ENCODE data around the gene TBC1D14. TPM values are rescaled to one million over a fixed set of nuclear protein-coding genes. Genes with fewer than 3 reads are reported as not detected.
A peak's percentile ranks its signal among the peaks of the same experiment; 100 is the strongest.

Gene TBC1D14
- polyA plus RNA-seq, 1 donor from 2014 or later = 28.2 TPM

- Mint-ChIP-seq H3K27ac (no peak overlapping the region), H3K4me1 (no peaks in the 10 kb centered on the region), H3K9me3 (no peaks in the 10 kb centered on the region), H3K27me3 (no peaks in the 10 kb centered on the region), H3K4me3 (no peak overlapping the region), H3K36me3 (no peaks in the 10 kb centered on the region)
These were observed 124.8 kb downstream of the TBC1D14 start for GRCh38 chr4:7034262-7035081.

DNA sequence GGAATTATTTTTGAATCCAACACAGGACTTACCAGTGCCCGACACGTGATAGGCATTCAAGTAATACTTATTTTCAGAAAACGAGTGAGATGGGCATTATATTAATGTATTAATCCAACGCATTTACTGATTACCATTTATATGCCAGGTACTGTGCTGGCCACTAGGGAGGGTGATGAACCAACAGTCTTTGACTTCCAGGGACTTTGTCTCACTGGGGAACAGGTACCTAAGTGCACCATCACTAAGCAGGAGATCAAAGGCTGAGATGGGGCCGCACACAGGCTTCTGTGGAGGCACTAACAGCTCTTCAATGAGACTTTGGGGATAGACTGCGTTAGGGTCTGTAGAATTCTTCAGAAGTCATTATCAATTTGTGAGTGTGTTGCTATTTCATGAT lies 127.8 kb downstream of the TBC1D14 start:
- Mint-ChIP-seq H3K27me3 (no peaks in the 10 kb centered on the region), H3K4me3 (peak overlapping the region in 1 of 4 donors; percentile 4), H3K36me3 (no peaks in the 10 kb centered on the region), H3K9me3 (no peaks in the 10 kb centered on the region), H3K4me1 (peaks cover 0 to 10% (median 5%) of the 10 kb centered on the region in 3 donors), H3K27ac (no peak overlapping the region)

- H3K4me3 Mint-ChIP-seq = peak overlapping the region in 2 of 4 donors; percentile 70 to 94
- H3K36me3 Mint-ChIP-seq = no peaks in the 10 kb centered on the region
- no peaks in the 10 kb centered on the region for H3K27me3 Mint-ChIP-seq
- peaks cover 17 to 22% (median 21%) of the 10 kb centered on the region in 3 donors for H3K4me1 Mint-ChIP-seq
- no peaks in the 10 kb centered on the region for H3K9me3 Mint-ChIP-seq
- H3K27ac Mint-ChIP-seq = peak overlapping the region in 1 of 3 donors; percentile 89
These were observed 131.1 kb downstream of the TBC1D14 start for GRCh38 chr4:7040765-7041164.

- peak overlapping the region in 1 of 3 donors; percentile 89 for H3K27ac Mint-ChIP-seq
- peaks cover 22 to 27% (median 26%) of the 10 kb centered on the region in 3 donors for H3K4me1 Mint-ChIP-seq
- no peaks in the 10 kb centered on the region for H3K36me3 Mint-ChIP-seq
- H3K4me3 Mint-ChIP-seq = peak overlapping the region in 3 of 4 donors; percentile 38 to 94 (median 70)
- no peaks in the 10 kb centered on the region for H3K27me3 Mint-ChIP-seq
- H3K9me3 Mint-ChIP-seq = no peaks in the 10 kb centered on the region
These were observed 131.6 kb downstream of the TBC1D14 start for GRCh38 chr4:7041246-7041645.

DNA sequence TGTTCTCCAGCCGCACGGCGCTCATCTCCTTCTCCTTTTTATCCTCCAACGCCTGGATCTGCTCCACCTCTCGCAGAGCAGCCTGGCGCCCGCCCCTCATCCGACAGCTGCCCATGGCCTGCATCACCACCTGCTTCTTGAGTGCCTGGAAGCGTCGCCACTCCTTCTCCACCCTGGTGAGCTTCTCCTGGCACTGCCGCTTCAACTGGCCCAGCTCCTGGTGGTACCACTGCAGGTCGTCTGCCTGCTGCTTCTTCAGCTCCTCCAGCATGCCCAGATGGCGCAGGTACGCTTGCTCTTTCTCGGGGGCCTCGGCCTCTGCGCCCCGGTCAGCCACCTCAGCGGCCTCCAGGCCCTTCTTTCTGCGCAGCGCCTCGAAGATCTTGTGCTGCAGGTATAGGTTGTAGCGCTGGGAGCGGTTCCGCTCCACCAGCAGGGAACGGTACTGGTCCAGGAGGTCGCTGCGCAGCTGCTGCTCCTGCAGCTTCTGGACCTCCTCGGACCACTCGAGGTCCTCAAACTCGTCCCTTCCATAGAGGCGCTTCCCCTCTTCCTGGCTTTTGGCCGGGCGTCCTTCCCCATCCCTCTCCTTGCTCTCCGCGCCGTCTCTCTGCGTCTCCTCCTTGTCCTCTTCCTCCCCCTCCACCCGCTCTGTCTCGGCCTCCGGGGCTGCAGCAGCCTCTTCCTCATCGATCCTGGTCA lies 132.3 kb downstream of the TBC1D14 start:
- Mint-ChIP-seq H3K27ac (peak overlapping the region; percentile 19 to 59 (median 52)), H3K36me3 (no peaks in the 10 kb centered on the region), H3K4me1 (peaks cover 27 to 33% (median 33%) of the 10 kb centered on the region in 3 donors), H3K9me3 (no peaks in the 10 kb centered on the region), H3K4me3 (peak overlapping the region; percentile 10 to 95 (median 86)), H3K27me3 (no peaks in the 10 kb centered on the region)

GRCh38 chr4:7042503-7043283 lies 133.1 kb downstream of the TBC1D14 start:
- Mint-ChIP-seq H3K4me1 (peaks cover 32 to 39% (median 39%) of the 10 kb centered on the region in 3 donors), H3K27ac (peak overlapping the region; percentile 67 to 83 (median 78)), H3K9me3 (no peaks in the 10 kb centered on the region), H3K36me3 (no peaks in the 10 kb centered on the region), H3K27me3 (no peaks in the 10 kb centered on the region), H3K4me3 (peak overlapping the region; percentile 90 to 95 (median 92))

- Mint-ChIP-seq H3K4me1 (peaks cover 32 to 39% (median 39%) of the 10 kb centered on the region in 3 donors), H3K27me3 (no peaks in the 10 kb centered on the region), H3K36me3 (no peaks in the 10 kb centered on the region), H3K9me3 (no peaks in the 10 kb centered on the region), H3K27ac (peak within 1 kb of the TSS; percentile 83 to 95 (median 87)), H3K4me3 (peak within 1 kb of the TSS; percentile 90 to 96 (median 92))
These were observed 133.9 kb downstream of the TBC1D14 start, which contains the start of gene TADA2B for GRCh38 chr4:7043284-7044136. TSS of gene TADA2B (plus strand) at chr4:7043372. CDS start at chr4:7043580, 208 bp downstream.

GRCh38 chr4:7044137-7044930 lies 134.7 kb downstream of the TBC1D14 start:
- H3K9me3 Mint-ChIP-seq = no peaks in the 10 kb centered on the region
- H3K4me1 Mint-ChIP-seq = peaks cover 37 to 42% (median 39%) of the 10 kb centered on the region in 3 donors
- no peaks in the 10 kb centered on the region for H3K36me3 Mint-ChIP-seq
- H3K27me3 Mint-ChIP-seq = no peaks in the 10 kb centered on the region
- peak overlapping the region; percentile 83 to 95 (median 87) for H3K27ac Mint-ChIP-seq
- H3K4me3 Mint-ChIP-seq = peak overlapping the region; percentile 89 to 96 (median 92)

GRCh38 chr4:7045553-7045952 lies 135.9 kb downstream of the TBC1D14 start:
- Mint-ChIP-seq H3K27me3 (no peaks in the 10 kb centered on the region), H3K4me1 (peaks cover 37 to 42% (median 39%) of the 10 kb centered on the region in 3 donors), H3K27ac (peak overlapping the region; percentile 6 to 92 (median 83)), H3K9me3 (no peaks in the 10 kb centered on the region), H3K36me3 (no peaks in the 10 kb centered on the region), H3K4me3 (peak overlapping the region; percentile 89 to 96 (median 92))

DNA sequence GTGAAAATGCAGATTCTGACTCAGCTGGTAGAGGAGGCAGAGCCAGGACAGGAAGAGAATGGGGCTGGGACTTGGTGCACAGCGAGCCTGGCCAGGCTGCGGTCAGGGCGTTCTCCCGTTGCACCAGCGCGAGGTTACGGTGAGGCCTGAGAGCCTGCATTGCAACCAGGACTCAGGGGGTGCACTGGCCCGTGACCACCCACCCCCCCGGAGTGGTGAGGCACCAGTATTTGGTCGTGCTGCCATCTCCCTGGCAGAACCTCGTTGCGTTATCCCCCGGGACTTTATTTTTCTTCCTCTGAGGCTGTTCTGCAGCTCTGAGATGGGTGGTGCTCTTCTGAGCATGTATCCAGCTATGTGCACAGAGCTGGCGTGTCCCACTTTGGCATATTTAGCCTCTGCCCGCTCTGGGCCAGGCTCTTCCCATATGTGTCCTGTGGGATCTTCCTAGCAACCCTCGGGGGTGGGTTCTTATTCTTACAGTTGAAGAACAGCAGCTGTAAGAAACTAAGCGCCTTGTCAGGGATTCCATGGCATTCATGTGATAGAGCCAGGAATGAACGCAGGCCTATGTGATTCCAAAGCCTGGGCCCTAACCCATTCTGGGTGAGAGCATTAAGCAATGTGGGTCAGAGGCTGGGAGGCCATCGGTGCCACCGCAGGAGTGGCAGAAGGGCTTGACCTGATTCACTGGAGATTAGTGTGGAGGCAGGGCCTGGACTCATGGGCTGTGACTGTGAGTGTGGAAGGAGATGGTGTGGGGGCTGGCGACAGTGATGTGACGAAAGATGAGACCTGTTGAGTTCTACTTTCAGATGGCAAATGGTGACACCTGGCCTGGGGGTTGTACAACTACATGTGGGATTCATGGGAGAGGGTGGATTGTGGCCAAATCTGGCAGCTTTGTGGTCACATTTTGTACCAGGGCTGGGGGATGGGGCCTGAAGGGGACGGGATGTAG lies 136.6 kb downstream of the TBC1D14 start:
- Mint-ChIP-seq H3K9me3 (no peaks in the 10 kb centered on the region), H3K36me3 (no peaks in the 10 kb centered on the region), H3K4me1 (peaks cover 37 to 42% (median 39%) of the 10 kb centered on the region in 3 donors), H3K27me3 (no peaks in the 10 kb centered on the region), H3K4me3 (peak overlapping the region; percentile 89 to 96 (median 92)), H3K27ac (peak overlapping the region; percentile 73 to 92 (median 83))

GRCh38 chr4:7046971-7047370 lies 137.3 kb downstream of the TBC1D14 start:
- H3K36me3 Mint-ChIP-seq = no peaks in the 10 kb centered on the region
- peak overlapping the region; percentile 16 to 96 (median 70) for H3K4me3 Mint-ChIP-seq
- peak overlapping the region in 2 of 3 donors; percentile 27 to 83 for H3K27ac Mint-ChIP-seq
- peaks cover 33 to 40% (median 37%) of the 10 kb centered on the region in 3 donors for H3K4me1 Mint-ChIP-seq
- H3K9me3 Mint-ChIP-seq = no peaks in the 10 kb centered on the region
- H3K27me3 Mint-ChIP-seq = no peaks in the 10 kb centered on the region

- H3K4me1 Mint-ChIP-seq = peaks cover 29 to 39% (median 37%) of the 10 kb centered on the region in 3 donors
- peak overlapping the region in 1 of 3 donors; percentile 79 for H3K27ac Mint-ChIP-seq
- H3K36me3 Mint-ChIP-seq = no peaks in the 10 kb centered on the region
- no peaks in the 10 kb centered on the region for H3K9me3 Mint-ChIP-seq
- peak overlapping the region in 2 of 4 donors; percentile 39 to 71 for H3K4me3 Mint-ChIP-seq
- H3K27me3 Mint-ChIP-seq = no peaks in the 10 kb centered on the region
These were observed 139.0 kb downstream of the TBC1D14 start for GRCh38 chr4:7048642-7049041.

Data from IgD-negative memory B cell (primary cell).